H9 (cell line): ENCODE results near the gene KIF21B. TPM values are rescaled to one million over a fixed set of nuclear protein-coding genes. Genes with fewer than 3 reads are reported as not detected.

Source experiments
- DNase-seq: peaks from one replicate; pipeline ENCODE4 v3.0.0-alpha.2; 2017
- H2AFZ ChIP-seq: one replicate; pipeline ENCODE4 v1.6.1; 2013; ENCODE audit warnings: mild to moderate bottlenecking, low read length, control low read depth, moderate library complexity
- H2AK5ac ChIP-seq: 2 replicates; pipeline ENCODE4 v1.6.1; 2013; ENCODE audit warnings: low read length, control low read depth, mixed read lengths; ENCODE audit not compliant: insufficient read length
- H2BK120ac ChIP-seq: one replicate; pipeline ENCODE4 v1.6.1; 2013; ENCODE audit warnings: low read depth, mild to moderate bottlenecking, low read length, control low read depth, inconsistent platforms; ENCODE audit not compliant: poor library complexity, severe bottlenecking
- H2BK12ac ChIP-seq: 2 replicates; pipeline ENCODE4 v1.6.1; 2013; ENCODE audit warnings: low read length, control low read depth, mixed read lengths, low read depth; ENCODE audit not compliant: insufficient read length
- H2BK15ac ChIP-seq: 2 replicates; pipeline ENCODE4 v1.6.1; 2013; ENCODE audit warnings: low read depth, low read length, control low read depth
- H2BK20ac ChIP-seq: one replicate; pipeline ENCODE4 v1.6.1; 2013; ENCODE audit warnings: low read depth, mild to moderate bottlenecking, low read length, control low read depth, inconsistent platforms; ENCODE audit not compliant: poor library complexity, severe bottlenecking
- H2BK5ac ChIP-seq: 2 replicates; pipeline ENCODE4 v1.6.1; 2013; ENCODE audit warnings: low read length, control low read depth, mixed read lengths; ENCODE audit not compliant: insufficient read length
- H3K14ac ChIP-seq: 2 replicates; pipeline ENCODE4 v1.6.1; 2013; ENCODE audit warnings: low read length, control low read depth; ENCODE audit not compliant: insufficient read depth
- H3K18ac ChIP-seq: 2 replicates; pipeline ENCODE4 v1.6.1; 2013; ENCODE audit warnings: low read depth, mild to moderate bottlenecking, mixed read lengths, low read length, control low read depth; ENCODE audit not compliant: insufficient read length
- H3K23ac ChIP-seq: 2 replicates; pipeline ENCODE4 v1.6.1; 2013; ENCODE audit warnings: low read length, control low read depth, mixed read lengths, low read depth; ENCODE audit not compliant: insufficient read length
- H3K23me2 ChIP-seq: 2 replicates; pipeline ENCODE4 v1.6.1; 2013; ENCODE audit warnings: low read depth, mild to moderate bottlenecking, mixed read lengths, low read length, control low read depth; ENCODE audit not compliant: insufficient read length, poor library complexity, severe bottlenecking
- H3K27ac ChIP-seq: 2 replicates; pipeline ENCODE4 v1.5.1; 2013; ENCODE audit warnings: low read length, control low read depth, mixed read lengths, low read depth; ENCODE audit not compliant: insufficient read length
- H3K27me3 ChIP-seq: 2 replicates; pipeline ENCODE4 v1.6.1; 2013; ENCODE audit warnings: low read length, control low read depth, inconsistent platforms; ENCODE audit not compliant: insufficient read depth
- H3K4ac ChIP-seq: 2 replicates; pipeline ENCODE4 v1.6.1; 2013; ENCODE audit warnings: low read depth, mild to moderate bottlenecking, control low read depth, inconsistent platforms, low read length, moderate library complexity
- H3K4me1 ChIP-seq: 2 replicates; pipeline ENCODE4 v1.6.1; 2013; ENCODE audit warnings: low read length, control low read depth, inconsistent platforms; ENCODE audit not compliant: insufficient read depth
- H3K4me2 ChIP-seq: 2 replicates; pipeline ENCODE4 v1.6.1; 2013; ENCODE audit warnings: low read length, control low read depth, mixed read lengths; ENCODE audit not compliant: insufficient read length, insufficient read depth
- H3K56ac ChIP-seq: 2 replicates; pipeline ENCODE4 v1.6.1; 2013; ENCODE audit warnings: low read depth, mild to moderate bottlenecking, mixed read lengths, low read length, control low read depth; ENCODE audit not compliant: insufficient read length
- H3K79me1 ChIP-seq: 2 replicates; pipeline ENCODE4 v1.6.1; 2013; ENCODE audit warnings: low read depth, mild to moderate bottlenecking, moderate library complexity, low read length, control low read depth, inconsistent platforms; ENCODE audit not compliant: insufficient read depth, poor library complexity, severe bottlenecking
- H3K79me2 ChIP-seq: 2 replicates; pipeline ENCODE4 v1.6.1; 2013; ENCODE audit warnings: low read length, control low read depth, inconsistent platforms; ENCODE audit not compliant: insufficient read depth
- H3K9ac ChIP-seq: 2 replicates; pipeline ENCODE4 v1.6.1; 2013; ENCODE audit warnings: low read length, control low read depth, mixed read lengths; ENCODE audit not compliant: insufficient read length; ENCODE audit errors: extremely low read depth
- H3K9me3 ChIP-seq: one replicate; pipeline ENCODE4 v1.6.1; 2013; ENCODE audit warnings: low read depth, low read length, inconsistent platforms; ENCODE audit not compliant: control insufficient read depth
- H3T11ph ChIP-seq: one replicate; pipeline ENCODE4 v1.6.1; 2013; ENCODE audit warnings: mild to moderate bottlenecking, low read length, control low read depth, inconsistent platforms
- H4K20me1 ChIP-seq: one replicate; pipeline ENCODE4 v1.6.1; 2013; ENCODE audit not compliant: control insufficient read depth, insufficient read length, insufficient read depth
- H4K5ac ChIP-seq: 2 replicates; pipeline ENCODE4 v1.6.1; 2013; ENCODE audit warnings: low read depth, mild to moderate bottlenecking, mixed read lengths, low read length, control low read depth; ENCODE audit not compliant: insufficient read length
- H4K8ac ChIP-seq: replicated peaks from 2 replicates; pipeline ENCODE4 v1.6.1; 2013; ENCODE audit warnings: low read length, control low read depth, mixed read lengths, low read depth; ENCODE audit not compliant: insufficient read length
- H4K91ac ChIP-seq: 2 replicates; pipeline ENCODE4 v1.6.1; 2013; ENCODE audit warnings: low read depth, mild to moderate bottlenecking, moderate library complexity, mixed read lengths, low read length, control low read depth; ENCODE audit not compliant: insufficient read length
- H3K27ac Mint-ChIP-seq, 3 experiments: 2 replicates in 2 of 3; 3 replicates in 1 of 3; pipeline ENCODE4 v1.8.0; 2020 to 2021; ENCODE audit warnings: mixed read lengths in 3 of 3, mild to moderate bottlenecking in 1 of 3, moderate library complexity in 1 of 3
- H3K27me3 Mint-ChIP-seq: 2 replicates; pipeline ENCODE4 v1.8.0; 2021; ENCODE audit warnings: low read depth, mild to moderate bottlenecking, moderate library complexity, mixed read lengths
- H3K36me3 Mint-ChIP-seq, 3 experiments: 2 replicates in 2 of 3; 3 replicates in 1 of 3; pipeline ENCODE4 v1.8.0; 2020 to 2021; ENCODE audit warnings: low read depth in 3 of 3, mixed read lengths in 3 of 3; ENCODE audit not compliant: insufficient read depth in 1 of 3
- H3K4me1 Mint-ChIP-seq, 2 experiments: 2 replicates each; pipeline ENCODE4 v1.8.0; 2020; ENCODE audit warnings: mixed read lengths in 2 of 2
- H3K4me3 Mint-ChIP-seq, 2 experiments: 2 replicates in 1 of 2; 3 replicates in 1 of 2; pipeline ENCODE4 v1.8.0; 2020 to 2021; ENCODE audit warnings: mild to moderate bottlenecking in 2 of 2, mixed read lengths in 2 of 2, moderate library complexity in 1 of 2
- H3K9me3 Mint-ChIP-seq, 2 experiments: 2 replicates in 1 of 2; 3 replicates in 1 of 2; pipeline ENCODE4 v1.8.0; 2020; ENCODE audit warnings: mild to moderate bottlenecking in 2 of 2, mixed read lengths in 2 of 2, moderate library complexity in 1 of 2
- CTCF ChIP-seq: fragments of 200-600 bp; sonication (generic); conservative IDR thresholded peaks from 3 replicates; pipeline ENCODE4 v1.8.0; 2021; ENCODE audit warnings: antibody characterized with exemption, mild to moderate bottlenecking
- WGBS: extraction: QIAGEN DNeasy Blood & Tissue Kit; methylation state at CpG from one replicate; pipeline ENCODE4 v1.1.7; 2013; ENCODE audit warnings: missing lambda C conversion rate, low lambda C conversion rate, mixed read lengths; ENCODE audit not compliant: insufficient read length; ENCODE audit errors: extremely low coverage; 5-methylcytosine and 5-hydroxymethylcytosine counted together
- total RNA-seq: library from RNA; stranded (reverse); gene quantifications from 2 replicates; pipeline ENCODE4 v1.2.1, GENCODE V29; 2021

The KIF21B gene
- total RNA-seq, 1 experiment from 2014 or later = 7.5 TPM

- no peak overlapping the region for H3T11ph ChIP-seq
- no peaks in the 10 kb centered on the region for H3K23me2 ChIP-seq
- H4K20me1 ChIP-seq = no peaks in the 10 kb centered on the region
- no peak overlapping the region for H3K4ac ChIP-seq
- H2BK5ac ChIP-seq = no peak overlapping the region
- no peak overlapping the region for H3K56ac ChIP-seq
- Mint-ChIP-seq H3K36me3 (no peaks in the 10 kb centered on the region), H3K9me3 (no peaks in the 10 kb centered on the region), H3K4me1 (peaks cover 6 to 20% of the 10 kb centered on the region in 2 experiments), H3K27me3 (peaks cover 5% of the 10 kb centered on the region), H3K27ac (peak overlapping the region in 1 of 3 experiments; percentile 28; a peak in 2 of 7 replicates), H3K4me3 (no peak overlapping the region)
- H2BK12ac ChIP-seq = no peak overlapping the region
- H3K79me1 ChIP-seq = no peaks in the 10 kb centered on the region
- no peak overlapping the region for H3K4me2 ChIP-seq
- H3K27me3 ChIP-seq = no peaks in the 10 kb centered on the region
- no peak overlapping the region for H4K8ac ChIP-seq
- no peak for DNase-seq
- no CpG with 5 or more reads among the region's 4 CpGs for WGBS
- H2AK5ac ChIP-seq = no peak overlapping the region
- H2AFZ ChIP-seq = no peak overlapping the region
- H3K23ac ChIP-seq = no peak overlapping the region
- no peak overlapping the region for H3K9ac ChIP-seq
- H3K18ac ChIP-seq = no peak overlapping the region
- TF ChIP-seq CTCF = no peak
- H3K14ac ChIP-seq = no peak overlapping the region
- H4K91ac ChIP-seq = no peak overlapping the region
- H3K27ac ChIP-seq = no peak overlapping the region
- H2BK120ac ChIP-seq = no peak overlapping the region
- no peaks in the 10 kb centered on the region for H3K9me3 ChIP-seq
- H3K79me2 ChIP-seq = no peaks in the 10 kb centered on the region
- H2BK20ac ChIP-seq = no peak overlapping the region
- H3K4me1 ChIP-seq = no peaks in the 10 kb centered on the region
- H4K5ac ChIP-seq = no peak overlapping the region
- H2BK15ac ChIP-seq = no peak overlapping the region
Observed at GRCh38 chr1:201068976-201069375, 45.5 kb upstream of the KIF21B start.
